Mucosa of stomach (tissue), 1 donor: ENCODE results near the gene GJB4.
"Not testable (repeated sequence)": the region's sequence is repeated elsewhere in the genome, so short reads cannot be mapped to it uniquely, and the experiment has no call there.

ENCODE experiments used
- H3K27me3 ChIP-seq: one replicate; pipeline ENCODE4 v1.7.0; 2013; ENCODE audit warnings: mild to moderate bottlenecking, low read length; ENCODE audit not compliant: control insufficient read depth, insufficient read depth
- H3K36me3 ChIP-seq: one replicate; pipeline ENCODE4 v1.7.0; 2013; ENCODE audit warnings: low read length; ENCODE audit not compliant: control insufficient read depth, insufficient read depth
- H3K4me1 ChIP-seq: one replicate; pipeline ENCODE4 v1.7.0; 2013; ENCODE audit warnings: mild to moderate bottlenecking, low read length; ENCODE audit not compliant: control insufficient read depth, insufficient read depth
- H3K4me3 ChIP-seq: one replicate; pipeline ENCODE4 v1.7.0; 2013; ENCODE audit warnings: low read length
- H3K9ac ChIP-seq: one replicate; pipeline ENCODE4 v1.7.0; 2013; ENCODE audit warnings: mild to moderate bottlenecking, low read length, moderate library complexity
- H3K9me3 ChIP-seq: one replicate; pipeline ENCODE4 v1.7.0; 2013; ENCODE audit warnings: mild to moderate bottlenecking, low read length, moderate library complexity; ENCODE audit not compliant: control insufficient read depth
- donor health status: Pancreatic carcinoma.

GJB4 gene

GRCh38 chr1:34794001-34794789 lies 34.7 kb downstream of the GJB4 start:
- no peak overlapping the region for H3K4me3 ChIP-seq
- H3K36me3 ChIP-seq, result no peaks in the 10 kb centered on the region
- H3K4me1 ChIP-seq, result no peaks in the 10 kb centered on the region
- H3K9ac ChIP-seq, result no peak overlapping the region
- H3K9me3 ChIP-seq, result no peaks in the 10 kb centered on the region
- peaks cover 28% of the 10 kb centered on the region for H3K27me3 ChIP-seq

GRCh38 chr1:34794790-34795180 lies 35.2 kb downstream of the GJB4 start:
- Histone ChIP-seq H3K9ac (no peak overlapping the region), H3K36me3 (no peaks in the 10 kb centered on the region), H3K4me1 (no peaks in the 10 kb centered on the region), H3K27me3 (peaks cover 28% of the 10 kb centered on the region), H3K4me3 (no peak overlapping the region), H3K9me3 (no peaks in the 10 kb centered on the region)

GRCh38 chr1:34795916-34796315 lies 36.4 kb downstream of the GJB4 start:
- Histone ChIP-seq H3K4me1 (no peaks in the 10 kb centered on the region), H3K4me3 (no peak overlapping the region), H3K27me3 (peaks cover 28% of the 10 kb centered on the region), H3K36me3 (no peaks in the 10 kb centered on the region), H3K9ac (no peak overlapping the region), H3K9me3 (no peaks in the 10 kb centered on the region)

GRCh38 chr1:34796990-34797389 lies 37.5 kb downstream of the GJB4 start:
- H3K4me3 ChIP-seq, result no peak overlapping the region
- H3K36me3 ChIP-seq, result no peaks in the 10 kb centered on the region
- peaks cover 18% of the 10 kb centered on the region for H3K27me3 ChIP-seq
- no peak overlapping the region for H3K9ac ChIP-seq
- no peaks in the 10 kb centered on the region for H3K9me3 ChIP-seq
- no peaks in the 10 kb centered on the region for H3K4me1 ChIP-seq

- no peaks in the 10 kb centered on the region for H3K36me3 ChIP-seq
- no peak overlapping the region for H3K4me3 ChIP-seq
- H3K27me3 ChIP-seq, result no peaks in the 10 kb centered on the region
- no peak overlapping the region for H3K9ac ChIP-seq
- H3K4me1 ChIP-seq, result no peaks in the 10 kb centered on the region
- no peaks in the 10 kb centered on the region for H3K9me3 ChIP-seq
Observed at GRCh38 chr1:34800214-34800613, 40.7 kb downstream of the GJB4 start.

- Histone ChIP-seq H3K9ac (no peak overlapping the region), H3K4me1 (no peaks in the 10 kb centered on the region), H3K4me3 (no peak overlapping the region), H3K36me3 (no peaks in the 10 kb centered on the region), H3K9me3 (no peaks in the 10 kb centered on the region), H3K27me3 (no peaks in the 10 kb centered on the region)
Observed at GRCh38 chr1:34803770-34804169, 44.2 kb downstream of the GJB4 start.

- no peaks in the 10 kb centered on the region for H3K4me1 ChIP-seq
- H3K27me3 ChIP-seq, result no peaks in the 10 kb centered on the region
- no peaks in the 10 kb centered on the region for H3K36me3 ChIP-seq
- no peak overlapping the region for H3K4me3 ChIP-seq
- no peak overlapping the region for H3K9ac ChIP-seq
- no peaks in the 10 kb centered on the region for H3K9me3 ChIP-seq
Observed at GRCh38 chr1:34806396-34806795, 46.9 kb downstream of the GJB4 start.

GRCh38 chr1:34808051-34808810 lies 48.7 kb downstream of the GJB4 start:
- no peaks in the 10 kb centered on the region for H3K27me3 ChIP-seq
- no peaks in the 10 kb centered on the region for H3K4me1 ChIP-seq
- no peak overlapping the region for H3K4me3 ChIP-seq
- no peaks in the 10 kb centered on the region for H3K36me3 ChIP-seq
- no peaks in the 10 kb centered on the region for H3K9me3 ChIP-seq
- H3K9ac ChIP-seq, result no peak overlapping the region

GRCh38 chr1:34810781-34811180 lies 51.2 kb downstream of the GJB4 start:
- H3K4me3 ChIP-seq, H3K27me3 ChIP-seq, H3K4me1 ChIP-seq, H3K36me3 ChIP-seq, H3K9ac ChIP-seq, H3K9me3 ChIP-seq: not testable (repeated sequence)
